ENCODE data around the gene NCLN. TPM values are rescaled to one million over a fixed set of nuclear protein-coding genes. Genes with fewer than 3 reads are reported as not detected.
"Not testable (repeated sequence)": the region's sequence is repeated elsewhere in the genome, so short reads cannot be mapped to it uniquely, and the experiment has no call there.

The NCLN gene
- total RNA-seq, 1 donor from 2014 or later, result 63.0 TPM

GRCh38 chr19:3163230-3163886, 22.4 kb upstream of the NCLN start:
- peaks cover 5% of the 10 kb centered on the region for H3K27me3 Mint-ChIP-seq (ENCODE audit: unreplicated experiment)
- H3K9me3 Mint-ChIP-seq (ENCODE audit: unreplicated experiment), result no peaks in the 10 kb centered on the region
- no peak overlapping the region for H3K27ac Mint-ChIP-seq (ENCODE audit: unreplicated experiment)
- H3K36me3 Mint-ChIP-seq (ENCODE audit: low read depth, unreplicated experiment), result no peaks in the 10 kb centered on the region
- no peak overlapping the region for H3K4me3 Mint-ChIP-seq (ENCODE audit: unreplicated experiment)
- DNase-seq (ENCODE audit: low spot score), result peak; percentile 75
- peak; percentile 75 for TF ChIP-seq CTCF (IDR thresholded peaks at IDR 0.05; ENCODE audit: unreplicated experiment)
- no peaks in the 10 kb centered on the region for H3K4me1 Mint-ChIP-seq (ENCODE audit: unreplicated experiment)

DNA sequence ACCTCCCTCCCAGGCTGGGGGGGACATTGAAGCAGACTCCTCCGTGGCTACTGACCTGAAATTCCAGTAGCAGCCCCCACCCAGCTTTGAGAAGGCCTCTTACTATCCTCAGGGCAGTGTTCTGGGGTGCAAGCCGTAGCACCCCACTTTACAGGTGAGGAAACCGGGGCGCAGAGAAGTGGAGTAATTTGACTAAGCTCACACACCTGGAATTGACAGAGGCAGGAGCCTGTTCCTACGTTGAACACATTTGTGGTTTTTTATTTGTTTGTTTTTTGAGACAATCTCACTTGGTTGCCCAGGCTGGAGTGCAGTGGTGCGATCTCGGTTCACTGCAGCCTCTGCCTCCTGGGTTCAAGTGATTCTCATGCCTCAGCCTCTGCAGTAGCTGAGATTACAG, 21.8 kb upstream of the NCLN start:
- DNase-seq (ENCODE audit: low spot score), result no peak
- H3K27me3 Mint-ChIP-seq (ENCODE audit: unreplicated experiment), result peaks cover 5% of the 10 kb centered on the region
- H3K36me3 Mint-ChIP-seq (ENCODE audit: low read depth, unreplicated experiment), result no peaks in the 10 kb centered on the region
- no peaks in the 10 kb centered on the region for H3K4me1 Mint-ChIP-seq (ENCODE audit: unreplicated experiment)
- H3K4me3 Mint-ChIP-seq (ENCODE audit: unreplicated experiment), result no peak overlapping the region
- H3K27ac Mint-ChIP-seq (ENCODE audit: unreplicated experiment), result no peak overlapping the region
- no peaks in the 10 kb centered on the region for H3K9me3 Mint-ChIP-seq (ENCODE audit: unreplicated experiment)
- no peak for TF ChIP-seq CTCF (IDR thresholded peaks at IDR 0.05; ENCODE audit: unreplicated experiment)

DNA sequence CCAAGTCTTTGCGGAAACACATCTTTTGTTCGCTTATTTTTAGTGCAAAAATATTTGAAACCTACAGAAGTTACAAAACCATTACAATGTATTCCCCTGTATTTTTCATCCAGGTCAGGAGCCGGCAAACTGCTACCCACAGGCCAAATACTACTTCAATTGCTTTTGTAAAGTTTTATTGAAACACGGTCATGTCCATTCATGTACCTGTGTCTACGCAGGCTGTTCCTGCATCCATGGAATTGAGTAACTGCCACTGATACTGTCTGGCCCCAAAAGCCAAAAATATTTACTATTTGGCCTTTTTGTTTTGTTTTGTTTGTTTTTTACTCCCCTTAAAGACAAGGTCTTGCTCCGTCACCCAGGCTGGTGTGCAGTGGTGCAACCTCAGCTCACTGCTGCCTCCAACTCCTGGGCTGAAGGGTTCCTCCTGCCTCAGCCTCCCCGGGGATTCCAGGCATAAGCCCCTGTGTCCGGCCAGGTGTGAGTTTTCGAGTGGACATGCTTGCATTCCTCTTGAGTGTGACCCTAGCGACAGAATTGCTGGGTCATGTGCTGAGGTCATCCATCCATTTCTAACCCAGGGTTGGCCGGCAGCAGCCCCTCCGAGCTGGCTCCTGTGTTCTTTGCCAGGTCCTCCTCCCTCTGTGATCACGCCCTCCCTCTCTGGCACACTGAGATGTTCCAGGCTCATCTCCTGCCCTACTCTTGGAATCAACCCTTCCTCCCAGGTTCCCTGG, 18.0 kb upstream of the NCLN start:
- H3K4me1 Mint-ChIP-seq (ENCODE audit: unreplicated experiment), result no peaks in the 10 kb centered on the region

DNA sequence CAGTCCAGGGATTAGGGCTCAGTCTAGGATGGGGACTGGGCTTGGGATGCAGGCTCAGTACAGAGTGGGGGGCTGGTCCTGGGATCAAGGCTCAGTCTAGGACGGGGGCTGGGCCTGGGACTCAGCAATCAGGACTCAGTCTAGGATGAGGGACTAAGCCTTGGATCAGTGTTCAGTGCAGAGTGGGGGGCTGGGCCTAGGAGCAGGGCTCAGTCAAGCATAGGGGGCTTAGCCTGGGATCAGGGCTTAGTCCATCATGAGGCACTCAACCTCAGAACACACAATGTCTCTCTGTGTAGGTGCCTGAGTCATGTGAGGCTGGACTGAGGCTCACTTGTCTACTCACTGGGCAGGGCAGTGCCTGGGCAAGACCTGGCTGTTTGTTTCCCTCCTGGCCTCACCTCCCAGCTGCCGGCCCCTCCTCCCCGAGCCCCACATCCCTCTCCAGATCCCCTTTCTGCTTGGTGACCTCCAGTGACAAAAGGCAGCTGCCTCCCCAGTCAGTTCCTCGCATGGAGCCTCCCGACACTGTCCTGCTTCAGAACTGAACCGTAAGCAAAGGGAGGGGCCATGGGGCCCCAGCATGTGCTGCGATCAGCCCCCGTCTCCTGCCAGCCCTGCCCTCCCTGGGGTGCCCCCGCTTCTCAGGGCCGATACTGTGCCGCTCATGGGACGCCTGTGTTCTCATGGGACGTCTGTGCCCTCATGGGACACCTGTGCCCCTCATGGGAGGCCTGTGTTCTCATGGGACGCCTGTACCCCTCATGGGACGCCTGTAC, 13.6 kb upstream of the NCLN start:
- H3K27me3 Mint-ChIP-seq (ENCODE audit: unreplicated experiment), result peaks cover 3% of the 10 kb centered on the region
- DNase-seq (ENCODE audit: low spot score), result no peak
- no peak overlapping the region for H3K4me3 Mint-ChIP-seq (ENCODE audit: unreplicated experiment)
- no peaks in the 10 kb centered on the region for H3K4me1 Mint-ChIP-seq (ENCODE audit: unreplicated experiment)
- no peaks in the 10 kb centered on the region for H3K9me3 Mint-ChIP-seq (ENCODE audit: unreplicated experiment)
- no peak overlapping the region for H3K27ac Mint-ChIP-seq (ENCODE audit: unreplicated experiment)
- no peak for TF ChIP-seq CTCF (IDR thresholded peaks at IDR 0.05; ENCODE audit: unreplicated experiment)
- H3K36me3 Mint-ChIP-seq (ENCODE audit: low read depth, unreplicated experiment), result no peaks in the 10 kb centered on the region

More for the DNA sequence above, 18.0 kb upstream of the NCLN start:
- Mint-ChIP-seq H3K36me3 (ENCODE audit: low read depth, unreplicated experiment) (no peaks in the 10 kb centered on the region), H3K27ac (ENCODE audit: unreplicated experiment) (no peak overlapping the region), H3K4me3 (ENCODE audit: unreplicated experiment) (no peak overlapping the region), H3K9me3 (ENCODE audit: unreplicated experiment) (no peaks in the 10 kb centered on the region), H3K27me3 (ENCODE audit: unreplicated experiment) (peaks cover 5% of the 10 kb centered on the region)
- no peak for DNase-seq (ENCODE audit: low spot score)
- TF ChIP-seq CTCF (IDR thresholded peaks at IDR 0.05; ENCODE audit: unreplicated experiment), result no peak

GRCh38 chr19:3172673-3173000, 13.1 kb upstream of the NCLN start:
- not testable (repeated sequence) for H3K9me3 Mint-ChIP-seq (ENCODE audit: unreplicated experiment); H3K36me3 Mint-ChIP-seq (ENCODE audit: low read depth, unreplicated experiment); H3K27me3 Mint-ChIP-seq (ENCODE audit: unreplicated experiment); H3K4me1 Mint-ChIP-seq (ENCODE audit: unreplicated experiment); DNase-seq (ENCODE audit: low spot score); H3K27ac Mint-ChIP-seq (ENCODE audit: unreplicated experiment); H3K4me3 Mint-ChIP-seq (ENCODE audit: unreplicated experiment)
